Fibroblast of mammary gland (primary cell): ENCODE measurements around the gene JMY.

Experiments
- DNase-seq: peaks from one replicate; pipeline ENCODE4 v3.0.0-alpha.2; 2010; ENCODE audit warnings: low read depth
- H3K4me3 ChIP-seq: 2 replicates; pipeline ENCODE4 v1.5.1; 2011; ENCODE audit warnings: low read depth, mild to moderate bottlenecking, low read length, moderate library complexity; ENCODE audit not compliant: control insufficient read depth
- CTCF ChIP-seq: conservative IDR thresholded peaks from 2 replicates; pipeline ENCODE4 v1.5.1; 2011; ENCODE audit warnings: low read depth, low read length, inconsistent platforms; ENCODE audit not compliant: control insufficient read depth, insufficient read depth

JMY gene

GRCh38 chr5:79318935-79319614 lies 83.1 kb downstream of the JMY start:
- DNase-seq = peak; percentile 90

DNA sequence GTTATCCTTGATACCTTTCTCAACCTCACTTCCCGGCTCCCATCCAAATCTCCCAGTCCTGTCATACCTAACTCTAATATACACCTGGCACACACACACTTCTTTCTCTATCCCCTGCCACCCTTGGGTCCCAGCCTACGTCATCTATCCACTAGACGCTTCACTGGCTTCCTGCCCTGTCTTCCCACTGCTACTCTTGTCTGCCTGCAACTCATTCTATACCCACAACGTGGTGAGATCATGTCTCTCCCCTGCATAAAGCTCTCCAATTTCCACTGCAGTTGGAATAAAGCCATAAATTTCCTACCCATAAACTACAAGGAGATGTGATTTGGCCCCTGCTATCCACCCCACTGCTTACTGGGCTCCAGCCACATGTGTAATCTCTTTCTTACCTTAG lies 93.5 kb downstream of the JMY start:
- TF ChIP-seq CTCF = no peak
- peak; percentile 7 for DNase-seq
- no peak overlapping the region for H3K4me3 ChIP-seq

More at GRCh38 chr5:79318935-79319614, 83.1 kb downstream of the JMY start:
- H3K4me3 ChIP-seq = no peak overlapping the region
- no peak for TF ChIP-seq CTCF

- no peak overlapping the region for H3K4me3 ChIP-seq
- no peak for TF ChIP-seq CTCF
- DNase-seq = peak; percentile 38
Measured at GRCh38 chr5:79330071-79330470, 94.1 kb downstream of the JMY start.

- no peak overlapping the region for H3K4me3 ChIP-seq
- no peak for TF ChIP-seq CTCF
- DNase-seq = no peak
Measured at GRCh38 chr5:79333852-79334557, 98.1 kb downstream of the JMY start.

DNA sequence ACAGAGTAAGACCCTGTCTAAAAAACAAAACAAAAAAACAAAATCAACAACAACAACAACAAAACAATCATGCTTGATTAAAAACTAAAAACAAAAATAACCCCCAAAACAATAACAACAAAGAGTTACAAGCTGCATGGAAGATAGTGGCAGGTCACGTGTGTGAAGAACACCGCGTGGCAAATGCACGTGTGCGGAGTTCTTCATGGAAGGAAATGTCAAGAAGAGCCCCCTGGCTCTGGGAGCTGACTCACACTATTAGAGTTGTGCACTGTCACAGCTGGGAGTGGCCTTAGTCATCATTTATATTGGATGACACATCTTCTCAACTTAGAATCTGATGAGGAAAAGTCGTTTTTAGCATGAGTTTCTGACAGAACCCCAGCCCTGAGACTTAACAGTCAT lies 110.5 kb downstream of the JMY start:
- no peak overlapping the region for H3K4me3 ChIP-seq
- no peak for TF ChIP-seq CTCF
- DNase-seq = peak; percentile 68

DNA sequence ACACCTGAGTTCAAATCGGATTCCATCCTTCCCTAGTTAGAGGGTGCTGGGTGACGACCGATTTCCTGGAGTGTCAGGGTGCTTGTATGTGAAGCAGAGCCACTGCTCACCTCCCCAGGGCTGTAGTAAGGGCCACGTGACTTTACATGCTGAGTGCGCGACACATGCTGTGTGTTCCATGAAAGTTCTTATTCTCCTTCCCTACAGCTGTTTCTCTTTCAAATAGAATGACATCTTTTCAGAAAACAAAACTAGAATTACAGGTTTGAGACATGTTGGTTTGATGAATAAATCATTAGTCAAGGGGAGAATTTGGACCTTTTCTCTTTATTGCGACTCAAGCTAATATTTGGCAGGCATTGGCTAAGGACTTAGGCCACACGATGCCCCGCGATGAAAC lies 113.1 kb downstream of the JMY start:
- no peak overlapping the region for H3K4me3 ChIP-seq
- TF ChIP-seq CTCF = no peak
- DNase-seq = no peak

DNA sequence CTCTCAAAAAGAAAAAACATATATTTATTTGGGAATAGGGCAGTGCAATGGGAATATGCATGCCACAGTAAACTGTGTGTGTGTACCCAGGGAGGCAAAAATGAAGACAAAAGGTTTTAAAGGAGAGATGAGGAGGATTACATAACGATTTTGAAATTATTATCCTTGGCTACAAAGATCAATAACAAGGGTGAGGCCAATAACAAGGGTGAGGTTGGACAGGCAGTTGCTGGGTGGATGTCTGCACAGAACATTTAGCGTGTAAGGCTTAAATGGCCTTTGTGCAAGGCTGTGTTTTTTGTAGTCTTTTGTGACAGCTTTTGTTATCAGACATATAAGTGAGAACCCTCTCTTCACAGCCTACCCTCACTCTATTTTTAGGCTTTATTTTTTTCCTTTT lies 114.0 kb downstream of the JMY start:
- no peak overlapping the region for H3K4me3 ChIP-seq
- no peak for DNase-seq
- TF ChIP-seq CTCF = no peak
